ENCODE results near the gene IGFN1.

IGFN1 gene

GRCh38 chr1:201248721-201249559 lies 58.3 kb downstream of the IGFN1 start:
- in situ Hi-C loops (cut with MboI; ENCODE audit: low pct_unique_long_range_greater_than_20kb, low sequenced_read_pairs, unreplicated experiment) = no loop called here
- no peak for DNase-seq (ENCODE audit: low spot score)
- TF ChIP-seq CTCF (IDR thresholded peaks at IDR 0.05; ENCODE audit: extremely low read depth, insufficient read depth, missing control alignments) = no peak

DNA sequence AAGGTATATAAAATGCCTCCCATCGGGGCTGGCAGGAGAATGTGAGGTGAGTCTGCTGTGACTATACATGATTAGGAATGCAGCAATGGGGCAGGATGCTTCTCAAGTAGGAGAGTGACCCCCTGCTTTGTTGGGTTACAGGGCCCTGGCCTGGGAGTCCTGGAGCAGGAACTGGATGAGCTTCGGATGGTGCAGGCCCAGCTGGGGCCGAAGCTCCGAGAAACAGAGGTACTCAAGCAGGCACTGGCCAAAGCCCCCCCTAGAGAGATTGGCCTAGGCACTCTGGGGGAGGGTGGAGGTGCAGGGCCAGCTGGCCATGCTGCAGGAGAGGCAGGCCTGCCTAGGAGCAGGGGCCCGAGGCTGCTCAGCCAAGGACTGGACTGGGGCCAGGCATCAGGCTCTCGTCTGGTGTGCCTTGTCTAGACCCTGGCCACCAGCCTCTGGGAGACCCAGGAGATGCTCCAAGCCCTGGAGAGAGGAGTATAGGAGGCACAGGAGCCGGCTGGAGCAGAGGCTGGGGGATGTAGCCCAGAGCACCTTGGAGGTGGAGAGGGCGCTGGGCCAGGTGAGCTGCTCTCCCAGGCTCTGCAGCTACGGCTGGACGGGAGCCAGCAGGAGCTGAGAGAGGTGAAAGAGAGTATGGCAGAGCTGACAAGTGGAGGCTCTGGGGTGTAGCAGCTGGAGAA lies 59.8 kb downstream of the IGFN1 start:
- TF ChIP-seq CTCF (IDR thresholded peaks at IDR 0.05; ENCODE audit: extremely low read depth, insufficient read depth, missing control alignments) = no peak
- DNase-seq (ENCODE audit: low spot score) = no peak
- in situ Hi-C loops (cut with MboI; ENCODE audit: low pct_unique_long_range_greater_than_20kb, low sequenced_read_pairs, unreplicated experiment) = no loop called here

DNA sequence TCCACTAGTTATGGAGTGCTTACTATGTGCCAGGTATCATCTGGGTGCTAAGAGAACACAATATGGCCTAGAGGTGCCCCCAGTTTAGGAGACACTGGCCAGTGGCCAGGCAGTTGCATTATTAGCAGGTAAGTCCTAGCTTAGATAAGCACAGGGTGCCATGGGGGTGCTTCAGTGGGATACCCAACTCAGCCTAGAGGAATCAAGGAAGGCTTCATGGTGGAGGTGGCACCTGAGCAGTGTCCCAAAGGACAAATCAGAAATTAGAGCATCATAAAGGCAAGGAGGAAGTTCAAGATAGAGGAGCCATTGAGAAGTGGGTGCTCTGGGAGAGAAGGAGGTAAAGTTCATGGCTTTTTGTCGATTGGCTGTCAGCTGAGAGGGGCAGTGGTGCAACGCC lies 60.8 kb downstream of the IGFN1 start:
- TF ChIP-seq CTCF (IDR thresholded peaks at IDR 0.05; ENCODE audit: extremely low read depth, insufficient read depth, missing control alignments) = no peak
- in situ Hi-C loops (cut with MboI; ENCODE audit: low pct_unique_long_range_greater_than_20kb, low sequenced_read_pairs, unreplicated experiment) = no loop called here
- no peak for DNase-seq (ENCODE audit: low spot score)

DNA sequence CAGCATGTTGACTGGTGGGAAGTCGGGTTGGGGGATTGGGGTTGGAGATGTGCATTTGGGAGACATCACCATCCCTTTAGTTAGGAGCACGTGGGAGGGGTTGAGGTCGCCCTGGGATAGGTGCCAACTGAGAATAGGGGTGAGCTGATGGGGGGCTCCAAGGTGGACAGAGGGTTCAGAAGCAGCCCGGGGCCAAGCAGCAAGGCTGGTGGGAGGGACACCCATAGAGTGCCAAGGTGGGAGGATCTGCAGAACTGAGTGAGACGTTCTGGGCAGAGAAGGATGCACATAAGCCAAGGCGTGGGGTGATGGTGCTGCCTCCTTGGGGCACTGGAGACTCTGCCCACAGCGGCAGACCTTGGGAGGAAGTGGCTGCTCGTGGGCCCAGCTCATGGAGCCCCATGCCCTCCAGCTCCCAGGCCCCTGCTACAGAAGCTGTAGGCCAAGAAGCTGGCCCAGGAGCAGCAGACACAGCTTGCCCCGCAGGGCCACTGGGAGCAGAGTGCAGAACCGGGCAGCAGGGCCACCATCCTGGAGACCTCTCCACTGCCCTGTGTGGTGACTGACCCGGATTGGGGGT lies 61.3 kb downstream of the IGFN1 start:
- in situ Hi-C loops (cut with MboI; ENCODE audit: low pct_unique_long_range_greater_than_20kb, low sequenced_read_pairs, unreplicated experiment) = no loop called here
- no peak for DNase-seq (ENCODE audit: low spot score)
- TF ChIP-seq CTCF (IDR thresholded peaks at IDR 0.05; ENCODE audit: extremely low read depth, insufficient read depth, missing control alignments) = no peak

DNA sequence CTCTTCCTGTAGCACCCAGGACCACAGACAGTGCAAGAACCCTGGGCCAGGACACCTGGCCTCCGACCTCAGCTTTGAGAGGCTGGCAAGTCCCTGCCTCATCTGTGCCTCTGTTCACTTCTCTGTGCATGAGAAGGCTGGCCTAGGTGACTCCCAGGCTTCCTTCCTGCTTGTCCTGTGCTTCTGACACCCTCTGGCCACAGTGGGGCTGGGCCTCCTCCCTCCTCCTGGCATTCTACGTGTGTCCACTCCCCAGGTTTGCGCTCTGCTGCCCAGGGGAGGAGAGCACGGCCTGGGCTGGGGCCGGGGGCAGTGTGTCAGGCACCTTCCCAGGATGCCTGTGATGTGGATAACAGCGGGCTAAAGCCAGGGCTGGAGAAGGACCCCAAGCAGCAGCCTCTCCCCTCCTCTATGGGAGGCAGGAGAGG lies 62.3 kb downstream of the IGFN1 start:
- DNase-seq (ENCODE audit: low spot score) = no peak
- in situ Hi-C loops (cut with MboI; ENCODE audit: low pct_unique_long_range_greater_than_20kb, low sequenced_read_pairs, unreplicated experiment) = no loop called here
- TF ChIP-seq CTCF (IDR thresholded peaks at IDR 0.05; ENCODE audit: extremely low read depth, insufficient read depth, missing control alignments) = no peak

DNA sequence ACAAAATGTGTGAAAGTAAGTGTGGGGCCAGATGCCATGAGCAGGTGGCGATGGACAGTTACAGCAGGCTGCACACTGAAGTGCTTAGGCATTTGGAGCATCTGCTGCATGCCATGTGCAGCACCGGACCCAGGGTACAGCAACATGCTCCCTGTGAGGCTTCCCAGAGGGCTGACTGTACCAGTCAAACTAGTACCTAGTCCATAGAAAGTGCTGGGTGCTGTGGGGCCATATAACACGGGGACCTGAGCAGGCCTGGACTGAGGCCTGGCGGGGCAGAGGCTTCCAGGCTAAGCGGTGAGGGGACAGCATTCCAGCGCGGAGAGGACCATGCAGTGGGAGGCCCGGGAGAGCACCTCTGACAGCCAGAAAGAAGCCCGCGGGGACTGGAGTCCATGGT lies 62.8 kb downstream of the IGFN1 start:
- DNase-seq (ENCODE audit: low spot score) = no peak
- in situ Hi-C loops (cut with MboI; ENCODE audit: low pct_unique_long_range_greater_than_20kb, low sequenced_read_pairs, unreplicated experiment) = no loop called here
- no peak for TF ChIP-seq CTCF (IDR thresholded peaks at IDR 0.05; ENCODE audit: extremely low read depth, insufficient read depth, missing control alignments)
